GM19438 (cell line): ENCODE results near the gene ZNRF1.
A peak's percentile ranks its signal among the peaks of the same experiment; 100 is the strongest.

Experiments used
- ATAC-seq: cut with Tn5 transposase; IDR thresholded peaks from one replicate; pipeline ENCODE4 v1.9.1; 2021; ENCODE audit warnings: low read depth; ENCODE audit not compliant: unreplicated experiment

The ZNRF1 gene

DNA sequence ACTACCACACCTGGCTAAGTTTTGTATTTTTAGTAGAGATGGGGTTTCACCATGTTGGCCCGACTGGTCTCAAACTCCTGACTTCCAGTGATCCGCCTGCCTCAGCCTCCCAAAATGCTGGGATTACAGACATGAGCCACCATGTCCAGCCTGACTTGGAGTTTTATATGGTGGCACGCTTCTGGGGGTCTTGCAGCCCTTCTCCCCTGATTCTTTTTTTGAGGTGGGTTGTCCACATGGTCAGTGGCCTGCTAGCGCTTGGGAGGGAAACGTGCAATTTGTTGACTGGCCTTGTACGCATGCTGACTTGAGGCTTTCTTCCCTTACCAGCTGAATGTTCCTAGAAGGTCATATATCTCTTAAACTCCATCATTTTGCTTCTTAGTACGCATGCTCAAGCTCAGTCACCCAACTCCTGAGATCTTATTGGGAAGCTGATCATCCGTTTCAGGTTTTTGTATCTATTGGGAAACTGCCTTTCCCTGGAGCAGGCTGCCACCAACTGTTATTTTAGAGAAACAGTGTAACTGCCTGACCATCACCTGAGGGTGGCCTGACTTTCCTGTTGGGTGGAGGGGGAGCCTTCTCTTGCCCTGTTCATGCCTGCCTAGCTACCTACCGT lies 131.4 kb downstream of the ZNRF1 start:
- no peak for ATAC-seq

DNA sequence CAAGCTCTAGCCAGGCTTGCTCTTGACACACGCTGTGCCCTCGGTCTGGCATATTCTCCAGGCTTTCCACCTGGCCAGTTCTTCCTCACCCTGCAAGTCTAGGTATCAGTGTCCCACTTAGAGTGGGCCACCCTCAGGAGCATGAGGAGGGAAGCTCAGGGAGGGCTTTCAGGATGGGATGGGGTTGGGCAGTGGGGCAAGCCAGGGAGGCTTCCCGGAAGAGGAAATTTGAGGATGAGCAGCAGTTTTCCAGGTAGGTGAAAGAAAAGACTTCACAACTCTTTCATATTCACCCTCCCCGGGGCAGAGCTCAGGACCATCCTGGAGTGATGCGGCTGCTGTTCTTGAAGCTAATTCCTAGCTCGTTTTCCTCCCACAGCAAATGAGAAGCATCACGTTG lies 132.3 kb downstream of the ZNRF1 start:
- no peak for ATAC-seq

DNA sequence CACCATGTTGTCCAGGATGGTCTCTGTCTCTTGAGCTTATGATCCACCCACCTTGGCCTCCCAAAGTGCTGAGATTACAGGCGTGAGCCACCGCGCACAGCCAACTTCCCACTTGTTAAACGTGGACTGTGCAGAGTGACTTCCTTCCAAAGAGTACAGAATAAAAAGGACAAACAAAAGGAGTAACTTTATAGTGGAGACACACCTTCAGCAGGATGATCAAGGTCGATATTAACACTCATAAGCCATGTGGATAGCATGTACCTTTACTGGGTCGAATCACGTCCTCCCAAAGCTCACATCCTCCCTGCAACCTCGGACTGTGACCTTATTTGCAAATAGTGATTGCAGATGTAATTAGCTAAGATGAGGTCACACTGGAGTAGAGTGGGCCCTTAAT lies 139.4 kb downstream of the ZNRF1 start:
- ATAC-seq, result no peak

DNA sequence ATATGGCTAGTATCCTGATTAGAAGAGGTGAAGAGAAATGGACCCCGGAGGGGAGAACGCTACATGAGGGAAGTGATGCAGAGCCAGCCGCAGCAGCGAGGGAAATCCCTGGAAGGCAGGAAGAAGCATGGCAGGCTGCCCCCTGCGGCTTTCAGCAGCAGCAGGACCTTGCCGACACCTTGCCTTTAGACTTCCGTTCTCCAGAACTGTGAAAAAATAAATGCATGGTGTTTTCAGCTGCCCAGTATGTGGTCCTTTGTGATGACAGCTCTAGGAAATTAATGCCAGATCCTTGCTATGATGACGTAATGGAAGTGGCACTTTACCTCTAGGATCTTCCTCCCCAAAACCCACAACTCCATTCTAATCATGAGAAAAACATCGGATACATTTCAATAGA lies 139.8 kb downstream of the ZNRF1 start:
- no peak for ATAC-seq

DNA sequence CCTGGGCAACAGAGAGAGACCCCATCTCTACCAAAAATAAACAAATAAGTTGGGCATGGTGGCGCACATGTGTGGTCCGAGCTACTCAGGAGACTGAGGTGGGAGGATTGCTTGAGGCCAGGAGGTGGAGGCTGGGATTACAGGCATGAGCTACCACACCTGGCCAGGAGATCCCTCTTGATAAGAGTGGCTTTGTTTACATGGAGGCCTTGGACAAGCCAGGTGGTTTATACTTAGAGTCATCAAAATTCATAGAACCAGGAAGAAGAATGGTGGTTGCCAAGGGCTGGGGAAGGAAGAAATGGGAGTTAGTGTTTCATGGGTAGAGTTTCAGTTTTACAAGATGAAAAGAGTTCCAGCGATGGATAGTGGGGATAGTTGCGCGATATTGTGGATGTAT lies 140.7 kb downstream of the ZNRF1 start:
- no peak for ATAC-seq

DNA sequence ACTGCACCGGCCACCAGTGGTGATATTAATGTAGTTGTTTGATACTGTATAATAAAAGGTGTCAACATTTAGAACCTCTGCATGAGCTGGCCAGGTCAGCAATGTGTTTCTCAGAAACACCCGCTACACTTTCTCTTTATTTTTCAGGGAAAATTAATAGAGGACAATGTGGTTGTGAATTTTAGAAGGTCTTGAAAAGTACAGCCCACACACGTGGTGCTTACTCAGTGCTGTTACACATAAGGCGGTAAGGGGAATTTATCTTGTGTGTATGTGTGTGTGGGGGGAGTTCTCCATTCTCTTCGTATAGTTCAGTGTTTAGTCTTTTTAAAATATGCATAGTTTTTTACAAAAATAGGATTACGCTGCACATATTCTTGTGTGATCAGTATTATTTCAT lies 145.1 kb downstream of the ZNRF1 start:
- ATAC-seq, result no peak

DNA sequence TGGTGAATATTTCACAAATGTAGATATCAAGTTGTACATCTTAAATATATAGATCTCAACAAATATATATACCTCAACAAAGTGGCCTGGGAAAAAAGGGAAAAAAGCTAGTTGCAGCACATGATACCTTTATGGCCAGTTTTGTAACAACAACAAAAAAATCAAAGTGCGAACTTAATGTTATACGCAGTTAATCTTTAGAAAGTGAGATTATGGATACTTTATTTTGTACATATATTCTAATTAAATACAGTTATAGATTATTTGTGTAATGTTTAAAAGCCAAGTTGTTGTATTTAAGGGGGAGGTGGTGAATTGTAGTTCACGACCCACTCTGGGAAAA lies 149.1 kb downstream of the ZNRF1 start:
- ATAC-seq, result no peak

DNA sequence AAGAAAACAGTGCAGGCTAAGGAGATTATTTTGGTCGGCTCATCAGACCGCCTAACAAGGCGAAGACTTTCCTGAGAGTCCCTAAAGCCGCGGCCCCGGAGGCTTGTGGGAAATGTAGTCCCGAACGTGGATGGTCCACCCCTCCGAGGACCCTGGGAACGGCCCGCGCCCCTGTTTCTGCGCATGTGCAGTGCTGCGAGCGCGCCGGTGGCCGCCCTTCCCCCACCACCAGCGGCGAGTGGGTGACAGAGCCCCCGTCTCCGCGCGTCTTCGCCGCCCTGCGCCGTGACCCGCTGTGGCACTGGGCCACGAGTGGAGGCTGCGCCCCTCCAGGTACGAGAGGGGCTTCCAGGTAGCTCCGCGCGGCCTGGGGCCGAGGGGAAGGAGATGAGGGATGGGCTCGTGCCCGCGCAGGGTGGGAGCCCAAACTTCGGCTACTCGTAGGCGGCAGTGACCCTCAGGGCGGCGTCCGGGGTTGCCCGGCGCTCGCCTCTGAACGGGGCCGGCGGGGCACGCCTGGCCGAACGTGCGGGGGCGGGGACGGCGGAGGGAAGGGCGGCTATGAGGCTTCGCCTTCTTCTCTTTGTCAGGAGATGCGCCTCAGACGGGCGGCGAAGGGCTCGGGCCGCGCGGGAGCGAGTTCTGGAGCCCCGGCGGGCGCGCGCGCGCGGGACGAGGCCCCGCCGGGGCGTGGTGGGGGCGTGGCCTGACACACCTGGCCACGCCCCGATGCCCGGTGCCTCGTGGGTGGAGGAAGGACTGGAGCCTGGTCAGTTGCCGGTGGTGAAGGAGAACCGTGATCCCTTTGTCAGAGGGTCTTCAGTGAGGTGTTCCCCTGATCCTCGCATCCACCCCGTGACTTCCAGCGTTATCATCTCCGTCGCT lies 149.7 kb downstream of the ZNRF1 start, which contains the start of gene ZFP1:
Gene ZFP1 (plus strand): TSS at position 214 of the 885 bp plus-strand sequence. CDS start 4,428 bp downstream, outside the sequence.
- peak; percentile 84 for ATAC-seq

DNA sequence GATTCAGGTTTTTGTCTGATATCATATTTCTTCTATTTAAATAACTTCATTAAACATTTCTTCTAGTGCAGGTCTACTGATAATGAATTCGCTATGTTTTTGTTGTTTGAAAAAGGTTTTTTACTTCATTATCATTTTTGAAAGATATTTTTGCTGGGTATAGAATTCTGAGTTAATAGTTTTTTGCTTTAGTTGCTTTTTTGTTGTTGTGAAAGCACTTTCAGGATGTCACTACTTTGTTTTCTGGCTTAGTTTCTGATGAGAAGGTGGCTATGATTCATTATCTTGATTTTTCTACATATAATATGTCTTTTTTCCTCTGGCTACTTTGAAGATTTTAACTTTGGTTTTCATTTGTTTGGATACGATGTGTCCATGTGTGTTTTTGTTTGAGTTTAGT lies 153.0 kb downstream of the ZNRF1 start:
- ATAC-seq, result no peak

DNA sequence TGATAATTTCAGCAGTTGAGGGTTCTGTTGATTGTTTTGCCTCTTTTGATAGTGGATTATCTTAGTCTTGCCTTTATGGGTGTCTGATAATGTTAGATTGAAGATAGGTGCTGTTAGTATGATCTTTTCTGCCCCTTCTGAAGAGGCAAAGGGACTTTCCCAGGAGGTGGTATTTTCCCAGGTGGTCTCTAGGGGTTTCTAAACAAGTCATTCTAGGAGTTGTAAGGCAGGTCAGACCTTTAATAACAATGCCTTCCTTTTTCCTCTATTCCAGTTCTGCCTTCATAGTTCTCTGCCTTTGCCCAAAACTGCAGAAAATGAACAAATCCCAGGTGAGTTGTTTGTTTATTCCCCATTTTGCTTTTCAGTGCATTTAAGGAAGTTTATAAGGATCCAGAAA lies 153.8 kb downstream of the ZNRF1 start:
- no peak for ATAC-seq

DNA sequence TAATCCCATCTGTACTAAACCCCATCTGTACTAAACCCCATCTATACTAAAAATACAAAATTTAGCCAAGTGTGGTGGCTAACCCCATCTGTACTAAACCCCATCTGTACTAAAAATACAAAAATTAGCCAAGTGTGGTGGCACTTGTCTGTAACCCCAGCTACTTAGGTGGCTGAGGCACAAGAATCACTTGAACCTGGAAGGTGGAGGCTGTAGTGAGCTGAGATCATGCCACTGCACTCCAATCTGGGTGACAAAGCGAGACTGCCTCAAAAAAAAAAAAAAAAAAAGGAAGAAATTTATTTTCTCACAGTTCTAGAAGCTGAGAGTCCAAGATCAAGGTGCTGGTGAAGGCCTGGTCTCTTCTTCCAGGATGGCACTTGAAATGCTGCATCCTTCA lies 161.6 kb downstream of the ZNRF1 start:
- no peak for ATAC-seq
